Stimulated activated CD4-positive, alpha-beta T cell treated with anti-CD3 and anti-CD28 coated beads, Interleukin-4, amount 100 ng/mL, for 48 hours (primary cell): ENCODE results near the gene C1QTNF5.

Experiments
- DNase-seq, 2 donors: peaks; one replicate each; pipeline ENCODE4 v3.0.0-alpha.2; 2020; ENCODE audit warnings: low read depth in 2 of 2

Gene C1QTNF5

DNA sequence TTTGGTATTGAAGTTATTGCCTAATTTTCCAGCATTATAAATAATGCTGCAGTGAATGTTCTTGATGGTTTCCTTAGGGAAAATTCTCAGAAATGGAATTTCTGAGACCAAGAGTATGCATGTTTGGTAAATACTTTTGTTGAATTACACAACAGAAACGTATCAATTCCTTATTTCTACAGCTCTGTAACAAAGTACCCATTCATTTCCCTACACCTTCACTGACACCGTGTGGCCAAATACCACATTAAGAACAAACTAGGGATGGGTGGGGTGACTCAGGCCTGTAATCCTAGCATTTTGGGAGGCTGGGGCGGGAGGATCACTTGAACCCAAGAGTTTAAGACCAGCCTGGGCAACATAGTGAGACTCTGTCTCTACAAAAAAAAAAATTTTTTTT lies 45.5 kb downstream of the C1QTNF5 start:
- DNase-seq = no peak

DNA sequence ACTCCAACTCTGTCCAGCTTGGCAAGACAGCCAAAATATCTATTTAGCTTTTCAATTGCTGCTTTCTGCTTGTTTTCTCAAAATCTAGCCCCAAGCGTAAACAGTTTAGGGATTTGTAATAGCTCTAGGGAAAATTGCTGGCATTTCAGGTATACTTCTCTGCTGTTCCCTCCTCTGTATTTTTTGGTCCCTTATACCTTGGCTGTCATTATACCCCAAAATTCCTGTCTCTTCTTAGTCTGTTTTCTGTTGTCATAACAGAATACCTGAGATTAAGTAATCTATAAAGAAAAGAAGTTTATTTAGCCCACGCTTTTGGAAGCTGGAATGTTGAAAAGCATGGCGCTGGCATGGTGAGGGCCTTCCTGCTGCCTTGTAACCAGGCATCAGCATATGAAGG lies 47.2 kb downstream of the C1QTNF5 start:
- DNase-seq = no peak

DNA sequence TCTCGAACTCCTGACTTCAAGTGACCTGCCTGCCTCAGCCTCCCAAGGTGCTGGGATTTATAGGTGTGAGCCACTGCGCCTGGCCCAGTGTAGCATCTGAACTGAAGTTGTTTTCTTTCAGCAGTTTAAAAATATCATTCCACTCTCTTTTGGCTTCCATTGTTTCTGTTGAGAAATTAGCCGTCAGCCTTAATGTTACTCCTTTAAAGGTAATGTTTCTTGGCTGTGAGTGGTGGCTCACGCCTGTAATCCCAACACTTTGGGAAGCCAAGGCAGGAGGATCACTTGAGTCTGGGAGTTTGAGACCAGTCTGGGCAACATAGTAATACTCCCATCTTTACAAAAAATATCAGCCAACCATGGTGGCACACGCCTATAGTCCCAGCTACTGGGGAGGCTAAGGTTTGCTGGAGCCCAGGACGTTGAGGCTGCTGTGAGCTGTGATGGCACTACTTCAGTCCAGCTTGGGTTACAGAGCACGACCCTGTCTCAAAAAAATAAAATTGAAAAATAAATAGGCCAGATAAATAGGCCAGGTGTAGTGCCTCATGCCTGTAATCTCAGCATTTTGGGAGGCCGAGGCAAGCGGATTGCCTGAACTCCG lies 49.7 kb downstream of the C1QTNF5 start:
- no peak for DNase-seq
